Dedifferentiated amniotic fluid mesenchymal stem cell (primary cell): Measurements from ENCODE around the gene CAMK2G.
A peak's percentile ranks its signal among the peaks of the same experiment; 100 is the strongest.
"Not testable (repeated sequence)": the region's sequence is repeated elsewhere in the genome, so short reads cannot be mapped to it uniquely, and the experiment has no call there.

Experiments
- DNase-seq: peaks from one replicate; pipeline ENCODE4 v3.0.0-alpha.2; 2016; ENCODE audit errors: extremely low spot score

The CAMK2G gene

GRCh38 chr10:73840056-73840402 lies 34.3 kb downstream of the CAMK2G start:
- no peak for DNase-seq

- no peak for DNase-seq
Measured at GRCh38 chr10:73839276-73839966, 34.9 kb downstream of the CAMK2G start.

GRCh38 chr10:73838827-73839226 lies 35.5 kb downstream of the CAMK2G start:
- no peak for DNase-seq

GRCh38 chr10:73838008-73838567 lies 36.3 kb downstream of the CAMK2G start:
- DNase-seq: no peak

- DNase-seq: peak; percentile 61
Measured at GRCh38 chr10:73837072-73837471, 37.3 kb downstream of the CAMK2G start.

- DNase-seq: no peak
Measured at GRCh38 chr10:73836427-73836980, 37.9 kb downstream of the CAMK2G start.

- DNase-seq: not testable (repeated sequence)
Measured at GRCh38 chr10:73829090-73829489, 45.3 kb downstream of the CAMK2G start.

GRCh38 chr10:73828161-73828560 lies 46.2 kb downstream of the CAMK2G start:
- DNase-seq: no peak

GRCh38 chr10:73827346-73828089 lies 46.8 kb downstream of the CAMK2G start:
- DNase-seq: peak; percentile 29

- no peak for DNase-seq
Measured at GRCh38 chr10:73824146-73824725, 50.1 kb downstream of the CAMK2G start.

- DNase-seq: no peak
Measured at GRCh38 chr10:73823391-73823790, 51.0 kb downstream of the CAMK2G start.

GRCh38 chr10:73819513-73820093 lies 54.8 kb downstream of the CAMK2G start:
- no peak for DNase-seq

GRCh38 chr10:73819081-73819480 lies 55.3 kb downstream of the CAMK2G start:
- DNase-seq: no peak

- DNase-seq: no peak
Measured at GRCh38 chr10:73818402-73818801, 56.0 kb downstream of the CAMK2G start.

GRCh38 chr10:73817826-73818225 lies 56.5 kb downstream of the CAMK2G start:
- DNase-seq: no peak

- DNase-seq: no peak
Measured at GRCh38 chr10:73816917-73817729, 57.2 kb downstream of the CAMK2G start.

GRCh38 chr10:73815719-73816030 lies 58.7 kb downstream of the CAMK2G start:
- DNase-seq: no peak

GRCh38 chr10:73814896-73815718 lies 59.2 kb downstream of the CAMK2G start:
- DNase-seq: no peak

- DNase-seq: no peak
Measured at GRCh38 chr10:73814276-73814895, 60.0 kb downstream of the CAMK2G start.

- no peak for DNase-seq
Measured at GRCh38 chr10:73813333-73813732, 61.0 kb downstream of the CAMK2G start.
